Measurements from ENCODE around the gene TMEM101.

GRCh38 chr17:44004761-44005526, 9.8 kb downstream of the TMEM101 start:
- no peak for TF ChIP-seq CHD4 (IDR thresholded peaks at IDR 0.05)
- no peak for TF ChIP-seq POLR2A (IDR thresholded peaks at IDR 0.05; ENCODE audit: low read depth, low read length)
- no peak for TF ChIP-seq CTCF (IDR thresholded peaks at IDR 0.05 in 2 of 3, conservative IDR thresholded peaks at IDR 0.05 in 1 of 3; ENCODE audit: control insufficient read depth in 2 of 3, extremely low read depth in 1 of 3, insufficient read depth in 1 of 3, low read depth in 3 of 3, low read length in 3 of 3)
- TF ChIP-seq ATF3 (IDR thresholded peaks at IDR 0.05; ENCODE audit: borderline replicate concordance, extremely low read depth, low read depth, low read length), result no peak
- no peak for TF ChIP-seq SREBF2 (IDR thresholded peaks at IDR 0.05; ENCODE audit: low read length)
- no peak for TF ChIP-seq CBX3 (IDR thresholded peaks at IDR 0.05; ENCODE audit: borderline replicate concordance, low read depth)
- TF ChIP-seq MYC (IDR thresholded peaks at IDR 0.05; ENCODE audit: insufficient read depth, insufficient read length, insufficient replicate concordance, low read length, severe bottlenecking), result no peak
- TF ChIP-seq EZH2 (IDR thresholded peaks at IDR 0.05; ENCODE audit: borderline replicate concordance, control insufficient read depth, low read depth, low read length), result no peak
- TF ChIP-seq NFIC (IDR thresholded peaks at IDR 0.05; ENCODE audit: low read depth, low read length), result no peak
- TF ChIP-seq CBX5 (IDR thresholded peaks at IDR 0.05; ENCODE audit: low read depth), result no peak
- TF ChIP-seq NRF1 (conservative IDR thresholded peaks at IDR 0.05; ENCODE audit: low read depth, low read length), result no peak
- TF ChIP-seq CHD2 (IDR thresholded peaks at IDR 0.05; ENCODE audit: borderline replicate concordance, low read depth, low read length), result no peak
